GM04504 (cell line): Measurements from ENCODE around the gene RPL7A.
A peak's percentile ranks its signal among the peaks of the same experiment; 100 is the strongest.
"Not testable (repeated sequence)": the region's sequence is repeated elsewhere in the genome, so short reads cannot be mapped to it uniquely, and the experiment has no call there.

Experiments
- DNase-seq: peaks from one replicate; pipeline ENCODE4 v3.0.0-alpha.2; 2012; ENCODE audit warnings: low read depth

Gene RPL7A

GRCh38 chr9:133347985-133348717 is at the start of gene RPL7A, which contains the start of gene MED22:
RPL7A (plus strand) TSS chr9:133348218; CDS start chr9:133348244, 26 bp downstream.
MED22 (minus strand) TSS chr9:133348131; CDS start chr9:133346662, 1,469 bp downstream.
- peak; percentile 93 for DNase-seq

GRCh38 chr9:133299996-133300395 is 48.0 kb upstream of the RPL7A start:
- not testable (repeated sequence) for DNase-seq

- no peak for DNase-seq
Measured at GRCh38 chr9:133301253-133302230, 46.5 kb upstream of the RPL7A start.

GRCh38 chr9:133303266-133304157 is 44.5 kb upstream of the RPL7A start:
- no peak for DNase-seq

- DNase-seq: no peak
Measured at GRCh38 chr9:133304158-133304470, 43.9 kb upstream of the RPL7A start.

- no peak for DNase-seq
Measured at GRCh38 chr9:133304477-133305377, 43.3 kb upstream of the RPL7A start.

GRCh38 chr9:133305731-133306130 is 42.3 kb upstream of the RPL7A start:
- DNase-seq: no peak

GRCh38 chr9:133306242-133307204 is 41.5 kb upstream of the RPL7A start:
- peak; percentile 16 for DNase-seq

- no peak for DNase-seq
Measured at GRCh38 chr9:133307301-133307700, 40.7 kb upstream of the RPL7A start.

GRCh38 chr9:133309608-133310007 is 38.4 kb upstream of the RPL7A start:
- DNase-seq: no peak

- no peak for DNase-seq
Measured at GRCh38 chr9:133315997-133316396, 32.0 kb upstream of the RPL7A start.

- not testable (repeated sequence) for DNase-seq
Measured at GRCh38 chr9:133317551-133317950, 30.5 kb upstream of the RPL7A start.

GRCh38 chr9:133320421-133320881 is 27.6 kb upstream of the RPL7A start:
- DNase-seq: no peak

- DNase-seq: no peak
Measured at GRCh38 chr9:133321411-133321935, 26.5 kb upstream of the RPL7A start.

GRCh38 chr9:133322701-133323100 is 25.3 kb upstream of the RPL7A start:
- DNase-seq: no peak

- DNase-seq: no peak
Measured at GRCh38 chr9:133323211-133323610, 24.8 kb upstream of the RPL7A start.

- DNase-seq: no peak
Measured at GRCh38 chr9:133323991-133324703, 23.9 kb upstream of the RPL7A start.

GRCh38 chr9:133327021-133327420 is 21.0 kb upstream of the RPL7A start:
- not testable (repeated sequence) for DNase-seq
